ENCODE results near the gene MS4A4A. TPM values are rescaled to one million over a fixed set of nuclear protein-coding genes. Genes with fewer than 3 reads are reported as not detected.
"Not testable (repeated sequence)": the region's sequence is repeated elsewhere in the genome, so short reads cannot be mapped to it uniquely, and the experiment has no call there.

Gene MS4A4A
- total RNA-seq, 2 experiments from 2014 or later = not detected

- no peak for DNase-seq
- Mint-ChIP-seq H3K27ac (no peak overlapping the region), H3K27me3 (peaks cover 12% of the 10 kb centered on the region), H3K4me3 (no peak overlapping the region), H3K9me3 (no peaks in the 10 kb centered on the region), H3K4me1 (no peaks in the 10 kb centered on the region), H3K36me3 (no peaks in the 10 kb centered on the region)
These were observed 1.0 kb downstream of the MS4A4A start for GRCh38 chr11:60281485-60281884.

- Mint-ChIP-seq H3K27me3 (peaks cover 17% of the 10 kb centered on the region), H3K4me3 (no peak overlapping the region), H3K36me3 (no peaks in the 10 kb centered on the region), H3K9me3 (no peaks in the 10 kb centered on the region), H3K4me1 (no peaks in the 10 kb centered on the region), H3K27ac (no peak overlapping the region)
- DNase-seq = no peak
These were observed 1.8 kb downstream of the MS4A4A start for GRCh38 chr11:60282286-60282685.

- not testable (repeated sequence) for H3K4me3 Mint-ChIP-seq, H3K4me1 Mint-ChIP-seq, H3K36me3 Mint-ChIP-seq, H3K27ac Mint-ChIP-seq, H3K9me3 Mint-ChIP-seq, DNase-seq
- peaks cover 15% of the 10 kb centered on the region for H3K27me3 Mint-ChIP-seq
These were observed 5.1 kb downstream of the MS4A4A start for GRCh38 chr11:60285411-60286126.

- H3K36me3 Mint-ChIP-seq = no peaks in the 10 kb centered on the region
- DNase-seq = no peak
- H3K9me3 Mint-ChIP-seq = peaks cover 4% of the 10 kb centered on the region
- no peak overlapping the region for H3K27ac Mint-ChIP-seq
- H3K27me3 Mint-ChIP-seq = peaks cover 17% of the 10 kb centered on the region
- H3K4me3 Mint-ChIP-seq = no peak overlapping the region
- H3K4me1 Mint-ChIP-seq = no peaks in the 10 kb centered on the region
These were observed 8.1 kb downstream of the MS4A4A start for GRCh38 chr11:60288531-60288930.

- Mint-ChIP-seq H3K27ac (no peak overlapping the region), H3K4me3 (no peak overlapping the region), H3K27me3 (peaks cover 24% of the 10 kb centered on the region), H3K9me3 (peaks cover 4% of the 10 kb centered on the region), H3K36me3 (no peaks in the 10 kb centered on the region), H3K4me1 (no peaks in the 10 kb centered on the region)
- no peak for DNase-seq
These were observed 11.7 kb downstream of the MS4A4A start for GRCh38 chr11:60292145-60292544.

GRCh38 chr11:60301178-60301577, 20.7 kb downstream of the MS4A4A start:
- H3K36me3 Mint-ChIP-seq = no peaks in the 10 kb centered on the region
- no peaks in the 10 kb centered on the region for H3K9me3 Mint-ChIP-seq
- no peak overlapping the region for H3K27ac Mint-ChIP-seq
- no peak for DNase-seq
- peaks cover 43% of the 10 kb centered on the region for H3K27me3 Mint-ChIP-seq
- H3K4me1 Mint-ChIP-seq = no peaks in the 10 kb centered on the region
- H3K4me3 Mint-ChIP-seq = no peak overlapping the region

GRCh38 chr11:60301884-60302283, 21.4 kb downstream of the MS4A4A start:
- not testable (repeated sequence) for H3K4me3 Mint-ChIP-seq, H3K9me3 Mint-ChIP-seq, H3K27ac Mint-ChIP-seq, H3K4me1 Mint-ChIP-seq, DNase-seq, H3K36me3 Mint-ChIP-seq
- peaks cover 37% of the 10 kb centered on the region for H3K27me3 Mint-ChIP-seq

- H3K4me3 Mint-ChIP-seq = no peak overlapping the region
- no peaks in the 10 kb centered on the region for H3K36me3 Mint-ChIP-seq
- DNase-seq = no peak
- H3K27ac Mint-ChIP-seq = no peak overlapping the region
- H3K4me1 Mint-ChIP-seq = peaks cover 15% of the 10 kb centered on the region
- H3K27me3 Mint-ChIP-seq = peaks cover 35% of the 10 kb centered on the region
- no peaks in the 10 kb centered on the region for H3K9me3 Mint-ChIP-seq
These were observed 23.2 kb downstream of the MS4A4A start for GRCh38 chr11:60303661-60304060.

GRCh38 chr11:60305906-60306619, 25.6 kb downstream of the MS4A4A start:
- Mint-ChIP-seq H3K27ac (no peak overlapping the region), H3K4me3 (no peak overlapping the region), H3K27me3 (peaks cover 34% of the 10 kb centered on the region), H3K9me3 (no peaks in the 10 kb centered on the region), H3K36me3 (no peaks in the 10 kb centered on the region), H3K4me1 (peaks cover 17% of the 10 kb centered on the region)
- no peak for DNase-seq

- DNase-seq = peak; percentile 10
- peaks cover 17% of the 10 kb centered on the region for H3K4me1 Mint-ChIP-seq
These were observed 27.2 kb downstream of the MS4A4A start for GRCh38 chr11:60307507-60308195.

GRCh38 chr11:60310407-60310998, 30.0 kb downstream of the MS4A4A start:
- no peak overlapping the region for H3K4me3 Mint-ChIP-seq
- no peaks in the 10 kb centered on the region for H3K9me3 Mint-ChIP-seq
- peaks cover 18% of the 10 kb centered on the region for H3K27me3 Mint-ChIP-seq
- no peaks in the 10 kb centered on the region for H3K36me3 Mint-ChIP-seq
- no peak overlapping the region for H3K27ac Mint-ChIP-seq
- no peak for DNase-seq
- peaks cover 20% of the 10 kb centered on the region for H3K4me1 Mint-ChIP-seq

More at GRCh38 chr11:60307507-60308195, 27.2 kb downstream of the MS4A4A start:
- Mint-ChIP-seq H3K36me3 (no peaks in the 10 kb centered on the region), H3K4me3 (no peak overlapping the region), H3K27me3 (peaks cover 25% of the 10 kb centered on the region), H3K27ac (peak overlapping the region; percentile 89), H3K9me3 (no peaks in the 10 kb centered on the region)

- Mint-ChIP-seq H3K4me1 (peaks cover 6% of the 10 kb centered on the region), H3K9me3 (peaks cover 9% of the 10 kb centered on the region), H3K27me3 (peaks cover 25% of the 10 kb centered on the region), H3K27ac (no peak overlapping the region), H3K36me3 (no peaks in the 10 kb centered on the region), H3K4me3 (no peak overlapping the region)
- DNase-seq = no peak
These were observed 34.3 kb downstream of the MS4A4A start for GRCh38 chr11:60314635-60315321.

GRCh38 chr11:60315871-60316270, 35.4 kb downstream of the MS4A4A start:
- Mint-ChIP-seq H3K27ac (no peak overlapping the region), H3K9me3 (peaks cover 16% of the 10 kb centered on the region), H3K4me3 (no peak overlapping the region), H3K4me1 (peaks cover 6% of the 10 kb centered on the region), H3K27me3 (peaks cover 36% of the 10 kb centered on the region), H3K36me3 (peaks cover 2% of the 10 kb centered on the region)
- DNase-seq = no peak

- H3K4me3 Mint-ChIP-seq = no peak overlapping the region
These were observed 35.9 kb downstream of the MS4A4A start for GRCh38 chr11:60316317-60316716.

More at GRCh38 chr11:60316317-60316716, 35.9 kb downstream of the MS4A4A start:
- no peak overlapping the region for H3K27ac Mint-ChIP-seq
- peaks cover 6% of the 10 kb centered on the region for H3K4me1 Mint-ChIP-seq
- peaks cover 40% of the 10 kb centered on the region for H3K27me3 Mint-ChIP-seq
- no peak for DNase-seq
- H3K36me3 Mint-ChIP-seq = peaks cover 2% of the 10 kb centered on the region
- peaks cover 19% of the 10 kb centered on the region for H3K9me3 Mint-ChIP-seq
